GM06990 (cell line): Measurements from ENCODE around the gene TEAD1.

ENCODE experiments used
- DNase-seq: peaks from one replicate; pipeline ENCODE4 v3.0.0-alpha.2; 2011; ENCODE audit not compliant: insufficient read length; ENCODE audit errors: extremely low read depth
- H3K27me3 ChIP-seq: replicated peaks from 2 replicates; pipeline ENCODE4 v1.6.0; 2011; ENCODE audit warnings: low read length; ENCODE audit not compliant: control insufficient read depth, insufficient read depth
- H3K36me3 ChIP-seq: 2 replicates; pipeline ENCODE4 v1.5.1; 2011; ENCODE audit warnings: low read length; ENCODE audit not compliant: control insufficient read depth, insufficient read depth
- H3K4me3 ChIP-seq: replicated peaks from 2 replicates; pipeline ENCODE4 v1.5.1; 2011; ENCODE audit warnings: low read depth, mild to moderate bottlenecking, control low read depth, low read length
- CTCF ChIP-seq: IDR thresholded peaks from 2 replicates; pipeline ENCODE4 v1.5.1; 2011; ENCODE audit warnings: low read length, control low read depth, mild to moderate bottlenecking, inconsistent platforms; ENCODE audit not compliant: insufficient read depth, poor library complexity, severe bottlenecking

Gene TEAD1

GRCh38 chr11:12768726-12769673 lies 94.8 kb downstream of the TEAD1 start:
- DNase-seq, result no peak
- no peak for TF ChIP-seq CTCF
- H3K27me3 ChIP-seq, result no peaks in the 10 kb centered on the region

GRCh38 chr11:12769834-12770345 lies 95.7 kb downstream of the TEAD1 start:
- no peaks in the 10 kb centered on the region for H3K27me3 ChIP-seq
- no peak for TF ChIP-seq CTCF
- no peak overlapping the region for H3K4me3 ChIP-seq
- no peak for DNase-seq
- H3K36me3 ChIP-seq, result no peaks in the 10 kb centered on the region

More at GRCh38 chr11:12768726-12769673, 94.8 kb downstream of the TEAD1 start:
- no peaks in the 10 kb centered on the region for H3K36me3 ChIP-seq
- no peak overlapping the region for H3K4me3 ChIP-seq

GRCh38 chr11:12770435-12770834 lies 96.2 kb downstream of the TEAD1 start:
- Histone ChIP-seq H3K36me3 (no peaks in the 10 kb centered on the region), H3K27me3 (no peaks in the 10 kb centered on the region), H3K4me3 (no peak overlapping the region)
- no peak for TF ChIP-seq CTCF
- no peak for DNase-seq

- no peak for DNase-seq
- TF ChIP-seq CTCF, result no peak
Observed at GRCh38 chr11:12770966-12771597, 96.9 kb downstream of the TEAD1 start.

GRCh38 chr11:12771875-12772274 lies 97.7 kb downstream of the TEAD1 start:
- no peak overlapping the region for H3K4me3 ChIP-seq
- no peak for DNase-seq
- no peak for TF ChIP-seq CTCF
- no peaks in the 10 kb centered on the region for H3K36me3 ChIP-seq
- H3K27me3 ChIP-seq, result no peaks in the 10 kb centered on the region

More at GRCh38 chr11:12770966-12771597, 96.9 kb downstream of the TEAD1 start:
- H3K27me3 ChIP-seq, result no peaks in the 10 kb centered on the region
- H3K36me3 ChIP-seq, result no peaks in the 10 kb centered on the region
- H3K4me3 ChIP-seq, result no peak overlapping the region
